Bronchial epithelial cell (primary cell): ENCODE results near the gene RAB23. TPM values are rescaled to one million over a fixed set of nuclear protein-coding genes. Genes with fewer than 3 reads are reported as not detected.

Experiments
- DNase-seq: peaks from one replicate; pipeline ENCODE4 v3.0.0-alpha.2; 2010; ENCODE audit warnings: low read depth
- FAIRE-seq: peaks from 2 replicates; lab custom pipeline; 2011; peaks lifted over from hg19 to GRCh38; lab: Jason Lieb, UNC
- H3K27me3 ChIP-seq: 2 replicates; pipeline ENCODE4 v1.5.1; 2011; ENCODE audit warnings: low read length; ENCODE audit not compliant: control insufficient read depth, insufficient read depth
- H3K36me3 ChIP-seq: 2 replicates; pipeline ENCODE4 v1.5.1; 2011; ENCODE audit warnings: low read length; ENCODE audit not compliant: control insufficient read depth, insufficient read depth
- H3K4me3 ChIP-seq: 2 replicates; pipeline ENCODE4 v1.5.1; 2011; ENCODE audit warnings: mild to moderate bottlenecking, low read depth, low read length, control low read depth
- total RNA-seq: library from RNA; depleted of rRNA; stranded (reverse); fragments of >200 nt; gene quantifications from 2 replicates; pipeline ENCODE4 v1.2.1, GENCODE V29; 2014
- TF ChIP-seq, protein P1 (sequence below): IDR thresholded peaks from 2 replicates; pipeline ENCODE4 v1.5.1; 2011; ENCODE audit warnings: mild to moderate bottlenecking, moderate library complexity, low read length, control low read depth, inconsistent platforms; ENCODE audit not compliant: insufficient read depth, severe bottlenecking

Gene RAB23
- total RNA-seq, 1 donor from 2014 or later, result 26.1 TPM

DNA sequence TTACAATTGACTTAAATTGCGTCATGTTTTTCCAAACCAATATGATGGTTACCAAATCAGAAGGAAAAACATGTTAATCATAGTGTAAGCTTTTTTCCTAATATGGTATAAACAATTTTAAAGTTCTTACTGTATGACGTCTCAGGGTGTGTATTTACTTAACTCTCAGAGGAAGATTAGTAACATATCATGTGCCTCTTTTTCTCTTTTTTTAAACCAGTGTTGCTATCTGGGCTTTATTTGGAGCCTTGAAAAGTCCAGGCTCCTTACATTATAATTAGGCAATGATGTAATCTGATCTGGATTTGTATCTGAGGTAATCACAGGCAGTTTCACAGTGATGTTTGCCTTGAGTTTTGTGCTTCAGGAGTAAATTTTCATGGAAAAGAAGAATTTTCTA, 20.4 kb upstream of the RAB23 start:
- TF ChIP-seq, protein P1, sequence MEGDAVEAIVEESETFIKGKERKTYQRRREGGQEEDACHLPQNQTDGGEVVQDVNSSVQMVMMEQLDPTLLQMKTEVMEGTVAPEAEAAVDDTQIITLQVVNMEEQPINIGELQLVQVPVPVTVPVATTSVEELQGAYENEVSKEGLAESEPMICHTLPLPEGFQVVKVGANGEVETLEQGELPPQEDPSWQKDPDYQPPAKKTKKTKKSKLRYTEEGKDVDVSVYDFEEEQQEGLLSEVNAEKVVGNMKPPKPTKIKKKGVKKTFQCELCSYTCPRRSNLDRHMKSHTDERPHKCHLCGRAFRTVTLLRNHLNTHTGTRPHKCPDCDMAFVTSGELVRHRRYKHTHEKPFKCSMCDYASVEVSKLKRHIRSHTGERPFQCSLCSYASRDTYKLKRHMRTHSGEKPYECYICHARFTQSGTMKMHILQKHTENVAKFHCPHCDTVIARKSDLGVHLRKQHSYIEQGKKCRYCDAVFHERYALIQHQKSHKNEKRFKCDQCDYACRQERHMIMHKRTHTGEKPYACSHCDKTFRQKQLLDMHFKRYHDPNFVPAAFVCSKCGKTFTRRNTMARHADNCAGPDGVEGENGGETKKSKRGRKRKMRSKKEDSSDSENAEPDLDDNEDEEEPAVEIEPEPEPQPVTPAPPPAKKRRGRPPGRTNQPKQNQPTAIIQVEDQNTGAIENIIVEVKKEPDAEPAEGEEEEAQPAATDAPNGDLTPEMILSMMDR, result no peak
- no peaks in the 10 kb centered on the region for H3K36me3 ChIP-seq
- no peak for FAIRE-seq
- DNase-seq, result peak; percentile 92
- no peak overlapping the region for H3K4me3 ChIP-seq
- H3K27me3 ChIP-seq, result no peaks in the 10 kb centered on the region

DNA sequence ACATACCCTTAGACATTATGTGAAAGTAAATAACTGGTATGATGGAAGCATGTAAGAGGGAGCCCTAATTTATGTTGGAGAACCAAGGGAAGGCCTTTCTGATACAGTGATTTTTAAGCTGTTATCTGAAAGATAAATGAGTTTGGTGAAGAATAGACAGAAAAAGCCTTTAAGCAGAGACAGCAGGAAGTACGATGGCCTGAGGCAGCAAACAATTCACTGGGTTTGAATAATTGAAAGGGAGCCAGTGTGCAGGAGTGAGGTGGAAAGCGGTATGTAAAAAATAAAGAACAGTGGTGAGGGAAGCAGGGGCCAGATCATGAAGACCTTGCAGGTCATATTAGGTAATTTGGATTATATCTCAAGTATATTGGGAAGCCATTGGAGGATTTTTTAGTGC, 4.1 kb upstream of the RAB23 start:
- Histone ChIP-seq H3K4me3 (no peak overlapping the region), H3K27me3 (no peaks in the 10 kb centered on the region), H3K36me3 (no peaks in the 10 kb centered on the region)
- no peak for DNase-seq
- TF ChIP-seq, protein P1, result no peak
- no peak for FAIRE-seq

DNA sequence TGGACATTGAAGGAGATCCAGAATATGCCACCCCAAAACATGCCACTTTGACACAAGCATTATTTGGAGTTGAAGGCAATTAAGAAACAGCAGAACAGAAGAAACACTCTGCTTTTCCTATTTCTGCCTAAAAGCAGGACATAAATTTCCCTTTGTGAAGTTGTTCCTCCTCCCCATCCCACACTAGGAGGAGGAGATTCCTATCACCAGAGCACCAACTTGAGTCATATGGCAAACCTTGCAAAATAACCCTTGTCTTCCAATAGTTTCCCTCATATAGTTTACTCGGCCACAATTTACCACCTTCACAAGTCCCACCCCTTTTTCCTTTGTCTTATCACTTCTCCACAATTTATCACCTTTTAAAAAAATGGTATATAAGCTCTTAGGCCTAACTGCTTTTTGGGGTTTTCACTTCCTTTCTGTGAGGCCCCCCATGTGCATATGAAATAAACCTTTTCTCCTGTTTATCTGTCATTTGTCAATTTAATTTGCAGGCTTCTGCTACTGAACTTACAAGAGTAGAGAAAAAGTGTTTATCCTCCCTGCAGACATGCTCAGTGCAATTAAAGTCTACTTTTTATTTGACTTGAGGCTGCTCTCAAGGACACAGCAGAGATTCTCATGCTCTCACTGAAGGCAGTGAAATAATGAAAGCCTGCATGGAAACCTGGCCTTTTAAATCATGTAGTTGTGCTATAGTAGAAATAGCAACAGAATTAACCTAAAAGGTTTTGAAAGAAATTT, 2.8 kb upstream of the RAB23 start:
- H3K27me3 ChIP-seq, result no peaks in the 10 kb centered on the region
- no peak overlapping the region for H3K4me3 ChIP-seq
- FAIRE-seq, result no peak
- H3K36me3 ChIP-seq, result no peaks in the 10 kb centered on the region
- peak; percentile 36 for DNase-seq
- TF ChIP-seq, protein P1, result no peak

DNA sequence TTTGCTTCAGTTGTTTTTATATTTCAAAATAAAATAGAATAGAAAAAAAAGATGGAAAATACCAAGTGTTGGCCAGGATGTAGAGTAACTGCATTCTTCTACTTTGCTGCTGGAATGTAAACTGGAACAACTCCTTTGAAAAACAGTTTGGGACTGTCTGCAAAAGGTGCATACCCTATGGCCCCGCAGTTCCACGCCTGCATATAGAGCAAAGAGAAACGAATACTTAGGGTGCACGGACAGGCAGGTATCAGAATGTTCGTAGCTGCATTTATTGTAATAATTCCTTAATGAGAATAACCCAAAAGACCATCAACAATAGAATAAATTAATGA, 603 bp upstream of the RAB23 start:
- FAIRE-seq (no peak), DNase-seq (no peak)
- TF ChIP-seq, protein P1, result no peak
- Histone ChIP-seq H3K36me3 (no peaks in the 10 kb centered on the region), H3K4me3 (peak overlapping the region; percentile 72), H3K27me3 (no peaks in the 10 kb centered on the region)

DNA sequence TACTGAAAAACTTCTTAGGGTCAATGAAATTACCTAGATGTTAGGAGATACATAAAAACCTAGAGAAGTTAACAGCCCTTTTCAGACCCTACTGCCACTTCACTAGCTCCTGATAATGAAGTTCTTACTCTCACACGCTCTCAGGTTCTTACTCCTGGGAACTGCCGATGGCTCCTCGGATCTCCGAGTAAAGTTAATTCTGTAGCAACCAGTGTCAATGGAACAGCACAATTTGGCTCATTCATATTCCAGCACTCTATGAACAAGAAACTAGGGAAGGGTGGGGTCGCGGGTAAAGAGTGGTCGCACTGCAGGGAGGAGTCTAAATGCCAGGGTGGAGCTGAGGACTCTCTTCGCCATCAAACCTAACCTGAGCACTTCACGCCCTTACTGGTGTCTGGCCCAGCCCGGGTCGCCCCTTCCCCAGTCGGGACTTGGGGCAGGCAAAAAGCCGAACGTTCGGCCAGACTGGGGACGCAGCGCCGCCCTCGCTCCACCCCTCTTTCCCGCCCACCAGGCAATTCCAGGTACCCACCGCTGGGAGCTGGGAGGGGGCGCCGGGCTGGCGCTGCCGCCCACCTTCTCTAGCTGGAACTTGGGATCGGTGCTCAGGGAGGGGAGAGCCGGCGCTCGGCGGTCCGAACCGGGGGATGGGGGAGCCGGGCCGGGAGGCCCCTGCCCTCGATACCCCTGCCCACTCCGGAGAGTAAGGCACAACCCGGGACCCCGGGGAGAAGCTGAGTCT, 744 bp downstream of the RAB23 start:
- Histone ChIP-seq H3K4me3 (peak overlapping the region; percentile 72), H3K36me3 (no peaks in the 10 kb centered on the region), H3K27me3 (no peaks in the 10 kb centered on the region)
- FAIRE-seq, result no peak
- DNase-seq, result peak; percentile 42
- TF ChIP-seq, protein P1, result peak; percentile 46
